Heart left ventricle (tissue), 16 donors: ENCODE data around the gene ABLIM1. TPM values are rescaled to one million over a fixed set of nuclear protein-coding genes. Genes with fewer than 3 reads are reported as not detected.

ENCODE experiments used
- ATAC-seq, 4 donors: fragments of 200-7000 bp; cut with Tn5 transposase; one replicate each; pipeline ENCODE4 v1.9.1; 2020 to 2022; ENCODE audit warnings: moderate library complexity in 4 of 4, mild to moderate bottlenecking in 3 of 4, moderate number of reproducible peaks in 1 of 4
- DNase-seq, 5 donors: peaks; one replicate each; pipeline ENCODE4 v3.0.0-alpha.2; 2020
- H3K27ac ChIP-seq, 12 donors: fragments of 200-600 bp; sonication (generic) in 4 of 12; one replicate each; pipeline versions ENCODE4 v1.5.0 to v1.8.0; 2016 to 2022; ENCODE audit warnings: mild to moderate bottlenecking in 2 of 12
- H3K27me3 ChIP-seq, 9 donors: fragments of 200-600 bp; sonication (generic) in 2 of 9; one replicate each; pipeline versions ENCODE4 v1.5.1 to v1.8.0; 2016 to 2022; ENCODE audit warnings: mild to moderate bottlenecking in 3 of 9
- H3K36me3 ChIP-seq, 9 donors: fragments of 200-600 bp; sonication (generic) in 2 of 9; one replicate each; pipeline versions ENCODE4 v1.5.0 to v1.8.0; 2018 to 2022; ENCODE audit warnings: mild to moderate bottlenecking in 2 of 9
- H3K4me1 ChIP-seq, 12 donors: fragments of 200-600 bp; sonication (generic) in 4 of 12; one replicate each; pipeline versions ENCODE4 v1.5.0 to v1.8.0; 2016 to 2022; ENCODE audit warnings: mild to moderate bottlenecking in 3 of 12
- H3K4me3 ChIP-seq, 12 donors: fragments of 200-600 bp; sonication (generic) in 4 of 12; one replicate each; pipeline versions ENCODE4 v1.5.0 to v1.8.0; 2017 to 2022; ENCODE audit warnings: mild to moderate bottlenecking in 9 of 12, moderate library complexity in 4 of 12
- H3K9me3 ChIP-seq, 12 donors: fragments of 200-600 bp; sonication (generic) in 4 of 12; one replicate each; pipeline versions ENCODE4 v1.5.0 to v1.8.0; 2016 to 2022; ENCODE audit warnings: mild to moderate bottlenecking in 1 of 12
- POLR2A ChIP-seq, 2 donors: fragments of 450-650 bp; IDR thresholded peaks; one replicate each; pipeline ENCODE4 v1.6.1; 2017; ENCODE audit warnings: antibody characterized with exemption in 2 of 2, mild to moderate bottlenecking in 2 of 2, moderate library complexity in 2 of 2
- WGBS, 4 donors: extraction: QIAGEN DNeasy Blood & Tissue Kit in 2 of 4; methylation state at CpG; one replicate each; pipeline versions ENCODE4 v1.1.5 to v1.1.7; 2013 to 2018; 5-methylcytosine and 5-hydroxymethylcytosine counted together
- intact Hi-C, 10 donors: fragments of 100-400 bp; cut with DNase I; formaldehyde crosslinking; loops; one replicate each; pipeline versions ENCODE4 v1.11.1 to v1.14.2; 2022
- polyA plus RNA-seq, 2 donors: library from polyadenylated mRNA; stranded (reverse); fragments of 200-250 nt; gene quantifications; one replicate each; pipeline ENCODE4 v1.2.3, GENCODE V29; 2013
- total RNA-seq, 9 donors: library from RNA; depleted of rRNA in 2 of 9; stranded (reverse); fragments of >200 nt in 2 of 9; fragmentation: NEBNext Ultra II Directional in 3 of 9; extraction: Animal tissue kit (Norgen Biotek cat#: 25700) in 3 of 9; gene quantifications; one replicate each; pipeline versions ENCODE4 v1.1.0 to v1.2.4, GENCODE V29; 2016 to 2023
- TF ChIP-seq, protein P1 (sequence below), 12 donors: fragments of 200-600 bp; sonication (generic) in 4 of 12; IDR thresholded peaks; one replicate each; pipeline versions ENCODE4 v1.5.0 to v1.8.0; 2018 to 2022; ENCODE audit warnings: antibody characterized with exemption in 12 of 12, mild to moderate bottlenecking in 5 of 12
- donor health status: ischemic (EF 13 %, LVEDD 7.1; RV severe dilation, severe dysfunction).
- donor health status: healthy with polysubstance abuse.
- donor health status: DM: no; HTN: yes; CAD: no.
- donor health status: DM: no; HTN: no; CAD: no.
- donor health status: ischemic (EF 25% LVEDD 6.9; RV normal size, moderate dysfunction).
- donor health status: ischemic (EF 25% LVEDD 5.7; RV mildly dilated, moderate dysfunction).
- donor health status: healthy.
- donor health status: DM: yes; HTN: yes; CAD: no.
- donor health status: ischemic (EF 35%, LVEDD 5.7; RV mildly dilated, moderate dysfunction).
- donor health status: nonischemic (EF 11% LVEDD 7.7; RV severe dilation, severe dysfunction).
- donor health status: DM: yes; HTN: yes; CAD: no.
- donor health status: PGD.
- donor health status: ischemic (EF 29% LVEDD 5.4; RV normal size, mild dysfunction).
- donor health status: nonischemic (EF 23%, LVEDD 6.1; RV moderate dilation, normal function).

ABLIM1 gene
- total and polyA plus RNA-seq, 11 donors = 242 to 713 (median 561) TPM

DNA sequence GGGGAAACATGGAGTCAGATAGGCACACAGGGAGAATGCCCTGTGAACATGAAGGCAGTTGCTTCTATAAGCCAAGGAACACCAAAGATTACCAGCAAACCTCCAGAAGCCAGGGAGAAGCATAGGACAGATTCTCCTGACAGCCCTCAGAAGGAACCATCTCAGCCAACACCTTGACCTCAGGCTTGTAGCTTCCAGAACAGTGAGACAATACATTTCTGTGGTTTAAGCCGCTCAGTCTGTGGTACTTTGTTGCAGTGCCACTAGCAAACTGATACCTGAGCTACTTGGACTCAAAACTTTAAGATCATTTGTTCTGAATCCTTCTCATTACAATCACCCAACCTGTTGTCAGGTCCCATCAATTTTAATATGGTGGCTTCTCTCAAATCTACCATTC is 31.2 kb downstream of the ABLIM1 start:
- TF ChIP-seq, protein P1, sequence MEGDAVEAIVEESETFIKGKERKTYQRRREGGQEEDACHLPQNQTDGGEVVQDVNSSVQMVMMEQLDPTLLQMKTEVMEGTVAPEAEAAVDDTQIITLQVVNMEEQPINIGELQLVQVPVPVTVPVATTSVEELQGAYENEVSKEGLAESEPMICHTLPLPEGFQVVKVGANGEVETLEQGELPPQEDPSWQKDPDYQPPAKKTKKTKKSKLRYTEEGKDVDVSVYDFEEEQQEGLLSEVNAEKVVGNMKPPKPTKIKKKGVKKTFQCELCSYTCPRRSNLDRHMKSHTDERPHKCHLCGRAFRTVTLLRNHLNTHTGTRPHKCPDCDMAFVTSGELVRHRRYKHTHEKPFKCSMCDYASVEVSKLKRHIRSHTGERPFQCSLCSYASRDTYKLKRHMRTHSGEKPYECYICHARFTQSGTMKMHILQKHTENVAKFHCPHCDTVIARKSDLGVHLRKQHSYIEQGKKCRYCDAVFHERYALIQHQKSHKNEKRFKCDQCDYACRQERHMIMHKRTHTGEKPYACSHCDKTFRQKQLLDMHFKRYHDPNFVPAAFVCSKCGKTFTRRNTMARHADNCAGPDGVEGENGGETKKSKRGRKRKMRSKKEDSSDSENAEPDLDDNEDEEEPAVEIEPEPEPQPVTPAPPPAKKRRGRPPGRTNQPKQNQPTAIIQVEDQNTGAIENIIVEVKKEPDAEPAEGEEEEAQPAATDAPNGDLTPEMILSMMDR (IDR thresholded peaks at IDR 0.05) = no peak
- no peak for TF ChIP-seq POLR2A (IDR thresholded peaks at IDR 0.05)
- H3K27me3 ChIP-seq = peaks cover 0 to 8% (median 0%) of the 10 kb centered on the region in 9 donors
- DNase-seq (no peak), ATAC-seq (no peak)
- H3K27ac ChIP-seq = peak overlapping the region in 11 of 12 donors; percentile 26 to 96 (median 80)
- peaks cover 14 to 85% (median 53%) of the 10 kb centered on the region in 12 donors for H3K4me1 ChIP-seq
- H3K4me3 ChIP-seq = peak overlapping the region in 2 of 12 donors; percentile 60 to 66
- peaks cover 0 to 8% (median 0%) of the 10 kb centered on the region in 12 donors for H3K9me3 ChIP-seq
- peaks cover 0 to 18% (median 0%) of the 10 kb centered on the region in 9 donors for H3K36me3 ChIP-seq
- intact Hi-C loops = loop anchor here in 3 of 10 donors (5.0 to 10.0 kb wide), 3 partner anchors 85 to 152 kb away; no protein-coding TSS in a partner anchor
- WGBS, 4 donors = 80 to 90% (median 85%) methylated on average over 1 of the region's 1 CpG

DNA sequence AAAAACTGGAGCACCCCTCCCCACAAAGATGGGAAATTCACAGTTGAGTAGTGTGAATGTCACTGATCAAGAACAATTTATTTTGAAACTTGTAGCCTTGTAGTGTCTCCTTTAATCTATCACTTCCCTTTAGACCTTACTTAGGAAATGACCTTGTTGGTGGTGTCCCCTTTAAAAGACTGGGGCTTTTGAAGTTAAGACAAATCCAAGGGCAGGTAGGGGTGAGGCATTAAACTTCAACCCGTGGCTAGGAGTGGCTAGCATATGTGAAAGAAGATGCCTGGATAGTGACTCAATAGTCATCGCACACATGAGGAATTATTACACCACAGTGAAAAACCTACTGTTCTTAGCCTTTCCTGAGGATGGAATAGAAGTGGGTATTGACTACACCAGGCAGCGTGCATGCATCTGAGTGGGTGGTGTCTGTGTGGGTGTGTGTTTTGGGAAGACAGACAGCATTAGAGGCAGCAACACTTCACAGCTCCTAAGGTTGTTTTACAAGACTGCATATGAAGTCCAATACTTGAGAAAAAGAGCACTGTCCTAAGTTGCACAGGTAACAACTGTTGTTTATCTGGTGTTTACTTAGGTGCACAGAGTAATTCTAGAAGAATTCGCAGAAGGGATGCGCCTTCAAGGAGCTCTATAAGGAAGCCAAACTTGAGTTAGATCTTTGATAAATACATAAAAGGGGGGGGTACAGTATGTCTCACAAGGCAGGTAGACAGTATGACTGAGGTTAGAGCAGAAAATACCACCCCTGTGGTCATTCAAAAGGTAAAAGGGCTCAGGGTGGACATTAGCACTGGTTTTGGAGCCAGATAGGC is 32.9 kb downstream of the ABLIM1 start:
- H3K4me1 ChIP-seq = peaks cover 14 to 92% (median 54%) of the 10 kb centered on the region in 12 donors
- intact Hi-C loops = loop anchor here in 3 of 10 donors (5.0 to 10.0 kb wide), 3 partner anchors 87 to 150 kb away; no protein-coding TSS in a partner anchor
- peaks cover 0 to 18% (median 0%) of the 10 kb centered on the region in 9 donors for H3K36me3 ChIP-seq
- DNase-seq (no peak), ATAC-seq (no peak)
- H3K27ac ChIP-seq = peak overlapping the region in 10 of 12 donors; percentile 24 to 91 (median 68)
- peaks cover 0 to 8% (median 0%) of the 10 kb centered on the region in 12 donors for H3K9me3 ChIP-seq
- 73 to 80% (median 78%) methylated on average over 5 of the region's 5 CpGs for WGBS, 4 donors
- TF ChIP-seq, protein P1 (IDR thresholded peaks at IDR 0.05) = no peak
- no peak for TF ChIP-seq POLR2A (IDR thresholded peaks at IDR 0.05)
- H3K27me3 ChIP-seq = no peaks in the 10 kb centered on the region
- no peak overlapping the region for H3K4me3 ChIP-seq

DNA sequence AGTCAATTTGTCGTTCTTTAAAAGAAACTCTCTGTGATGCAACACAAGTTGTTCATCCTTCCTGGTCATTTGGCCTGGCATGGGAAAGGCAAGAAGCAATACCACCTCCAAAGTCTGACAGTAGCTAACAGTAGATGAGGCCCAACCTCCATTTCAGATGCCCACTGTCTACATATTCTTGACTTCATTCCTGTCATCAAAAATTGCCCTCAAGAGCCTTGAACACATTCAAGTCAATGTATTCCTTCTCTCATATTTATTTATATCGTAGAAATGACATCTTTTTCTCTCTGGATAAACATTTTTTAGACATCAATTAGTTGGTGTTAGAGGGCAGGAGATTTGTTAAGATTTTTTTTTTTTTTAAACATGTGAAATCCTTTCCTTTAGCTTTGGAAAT is 33.7 kb downstream of the ABLIM1 start:
- intact Hi-C loops = loop anchor here in 2 of 10 donors (10.0 kb wide), 2 partner anchors 140 to 150 kb away; no protein-coding TSS in a partner anchor
- H3K4me3 ChIP-seq = peak overlapping the region in 1 of 12 donors; percentile 15
- no peak for ATAC-seq
- peak overlapping the region; percentile 7 to 91 (median 63) for H3K27ac ChIP-seq
- H3K27me3 ChIP-seq = no peaks in the 10 kb centered on the region
- peaks cover 0 to 23% (median 0%) of the 10 kb centered on the region in 9 donors for H3K36me3 ChIP-seq
- 69 to 91% (median 80%) methylated on average over 2 of the region's 2 CpGs for WGBS, 4 donors
- peaks cover 0 to 8% (median 0%) of the 10 kb centered on the region in 12 donors for H3K9me3 ChIP-seq
- TF ChIP-seq POLR2A (IDR thresholded peaks at IDR 0.05) = no peak
- TF ChIP-seq, protein P1 (IDR thresholded peaks at IDR 0.05) = no peak
- DNase-seq = no peak
- peaks cover 14 to 97% (median 56%) of the 10 kb centered on the region in 12 donors for H3K4me1 ChIP-seq
